ENCODE data around the gene HCST.

The HCST gene

GRCh38 chr19:35887197-35887596 lies 15.1 kb upstream of the HCST start:
- no peak overlapping the region for H2AFZ ChIP-seq (ENCODE audit: insufficient read depth, low read length, poor library complexity)
- H4K91ac ChIP-seq (ENCODE audit: low read depth, low read length): no peak overlapping the region
- H2BK120ac ChIP-seq (ENCODE audit: insufficient read depth, low read length, poor library complexity): no peak overlapping the region
- H4K8ac ChIP-seq (ENCODE audit: low read depth, low read length): no peak overlapping the region
- no peak overlapping the region for H3K27ac ChIP-seq (ENCODE audit: low read depth, low read length)
- no peak overlapping the region for H3K9ac ChIP-seq (ENCODE audit: low read length)
- no peaks in the 10 kb centered on the region for H3K27me3 ChIP-seq (ENCODE audit: insufficient read depth, low read length)
- no peak overlapping the region for H3K23ac ChIP-seq (ENCODE audit: low read length)
- no peak overlapping the region for H4K12ac ChIP-seq (ENCODE audit: low read depth, low read length)
- WGBS (ENCODE audit: extremely low coverage, insufficient coverage, insufficient read length): no CpG with 5 or more reads among the region's 5 CpGs
- DNase-seq: no peak
- no peak overlapping the region for H2BK12ac ChIP-seq (ENCODE audit: low read length)
- H3K79me2 ChIP-seq (ENCODE audit: control insufficient read depth, insufficient read depth, low read length, poor library complexity): no peaks in the 10 kb centered on the region
- H3K4me1 ChIP-seq (ENCODE audit: control insufficient read depth in 1 of 2, insufficient read depth in 2 of 2, low read length in 2 of 2): no peaks in the 10 kb centered on the region
- H3K4me3 ChIP-seq (ENCODE audit: low read depth, low read length): no peak overlapping the region
- H3K4ac ChIP-seq (ENCODE audit: low read depth, low read length): no peak overlapping the region
- peaks cover 37 to 38% of the 10 kb centered on the region in 2 experiments for H3K36me3 ChIP-seq (ENCODE audit: control insufficient read depth in 1 of 2, insufficient read depth in 2 of 2, low read length in 2 of 2)
- no peak overlapping the region for H2AK5ac ChIP-seq (ENCODE audit: low read length)
- H3K9me3 ChIP-seq (ENCODE audit: insufficient read depth, low read depth, low read length): no peaks in the 10 kb centered on the region
- no peaks in the 10 kb centered on the region for H3K79me1 ChIP-seq (ENCODE audit: low read length)
- no peak overlapping the region for H2BK5ac ChIP-seq (ENCODE audit: low read depth, low read length, poor library complexity)
- no peak overlapping the region for H3K18ac ChIP-seq (ENCODE audit: low read length)
- H3K4me2 ChIP-seq (ENCODE audit: low read length): no peak overlapping the region
- no peak overlapping the region for H3K14ac ChIP-seq (ENCODE audit: low read length)

- Histone ChIP-seq H3K36me3 (ENCODE audit: control insufficient read depth in 1 of 2, insufficient read depth in 2 of 2, low read length in 2 of 2) (peaks cover 38 to 40% of the 10 kb centered on the region in 2 experiments), H3K4me1 (ENCODE audit: control insufficient read depth in 1 of 2, insufficient read depth in 2 of 2, low read length in 2 of 2) (no peaks in the 10 kb centered on the region), H2BK12ac (ENCODE audit: low read length) (no peak overlapping the region), H3K9ac (ENCODE audit: low read length) (no peak overlapping the region), H3K79me1 (ENCODE audit: low read length) (no peaks in the 10 kb centered on the region), H2AK5ac (ENCODE audit: low read length) (no peak overlapping the region), H3K23ac (ENCODE audit: low read length) (no peak overlapping the region), H3K4me2 (ENCODE audit: low read length) (no peak overlapping the region), H3K14ac (ENCODE audit: low read length) (no peak overlapping the region), H4K12ac (ENCODE audit: low read depth, low read length) (no peak overlapping the region), H3K27me3 (ENCODE audit: insufficient read depth, low read length) (no peaks in the 10 kb centered on the region), H3K4me3 (ENCODE audit: low read depth, low read length) (no peak overlapping the region), H3K18ac (ENCODE audit: low read length) (no peak overlapping the region), H3K27ac (ENCODE audit: low read depth, low read length) (no peak overlapping the region), H2BK120ac (ENCODE audit: insufficient read depth, low read length, poor library complexity) (no peak overlapping the region), H3K4ac (ENCODE audit: low read depth, low read length) (no peak overlapping the region), H2BK5ac (ENCODE audit: low read depth, low read length, poor library complexity) (no peak overlapping the region), H3K9me3 (ENCODE audit: insufficient read depth, low read depth, low read length) (no peaks in the 10 kb centered on the region), H4K91ac (ENCODE audit: low read depth, low read length) (no peak overlapping the region), H2AFZ (ENCODE audit: insufficient read depth, low read length, poor library complexity) (no peak overlapping the region), H4K8ac (ENCODE audit: low read depth, low read length) (no peak overlapping the region), H3K79me2 (ENCODE audit: control insufficient read depth, insufficient read depth, low read length, poor library complexity) (no peaks in the 10 kb centered on the region)
- no CpG with 5 or more reads among the region's 9 CpGs for WGBS (ENCODE audit: extremely low coverage, insufficient coverage, insufficient read length)
- DNase-seq: no peak
Observed at GRCh38 chr19:35888398-35888797, 13.9 kb upstream of the HCST start.

DNA sequence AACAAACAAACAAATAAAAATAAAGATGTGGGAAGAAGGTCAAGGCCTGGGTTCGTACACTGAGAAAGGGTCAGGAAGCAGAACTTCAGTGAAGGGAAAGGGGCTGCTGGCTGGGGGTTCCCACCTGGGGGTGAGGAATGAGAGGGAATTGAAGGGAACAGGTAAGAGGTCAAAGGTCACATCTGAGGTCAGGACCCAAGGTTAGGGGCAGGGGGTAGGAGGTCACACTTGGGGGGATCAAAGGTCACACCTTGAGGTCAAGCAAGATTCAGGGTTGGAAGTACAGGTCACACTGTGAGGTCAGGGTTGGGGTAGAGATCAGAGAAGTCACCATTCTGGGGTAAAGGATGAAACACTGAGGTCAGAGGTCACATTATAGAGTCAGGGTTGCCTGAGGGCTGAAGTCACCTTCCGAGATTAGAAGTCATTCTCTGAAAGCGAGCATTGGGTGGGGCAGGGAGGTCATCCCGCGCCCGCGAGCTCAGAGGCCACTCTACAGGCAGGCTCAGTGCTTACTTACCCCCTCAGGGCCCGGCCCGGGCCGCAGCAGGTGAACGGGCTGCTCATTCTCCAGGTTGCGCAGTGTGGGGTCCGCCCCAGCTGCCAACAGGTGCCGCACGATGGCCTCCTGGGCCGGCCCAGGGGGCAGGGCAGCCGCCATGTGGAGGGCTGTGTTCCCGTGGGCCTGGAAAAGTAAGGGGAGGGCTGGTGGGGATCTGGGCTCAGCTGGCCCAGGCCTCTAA lies 12.8 kb upstream of the HCST start:
- H4K8ac ChIP-seq (ENCODE audit: low read depth, low read length): no peak overlapping the region
- H3K14ac ChIP-seq (ENCODE audit: low read length): no peak overlapping the region
- WGBS (ENCODE audit: extremely low coverage, insufficient coverage, insufficient read length): no CpG with 5 or more reads among the region's 18 CpGs
- H3K4me3 ChIP-seq (ENCODE audit: low read depth, low read length): no peak overlapping the region
- H3K79me1 ChIP-seq (ENCODE audit: low read length): no peaks in the 10 kb centered on the region
- no peak overlapping the region for H4K91ac ChIP-seq (ENCODE audit: low read depth, low read length)
- H2AFZ ChIP-seq (ENCODE audit: insufficient read depth, low read length, poor library complexity): no peak overlapping the region
- no peaks in the 10 kb centered on the region for H3K9me3 ChIP-seq (ENCODE audit: insufficient read depth, low read depth, low read length)
- H3K27me3 ChIP-seq (ENCODE audit: insufficient read depth, low read length): no peaks in the 10 kb centered on the region
- no peak overlapping the region for H3K4ac ChIP-seq (ENCODE audit: low read depth, low read length)
- no peak overlapping the region for H2BK5ac ChIP-seq (ENCODE audit: low read depth, low read length, poor library complexity)
- H3K9ac ChIP-seq (ENCODE audit: low read length): no peak overlapping the region
- H4K12ac ChIP-seq (ENCODE audit: low read depth, low read length): no peak overlapping the region
- H3K79me2 ChIP-seq (ENCODE audit: control insufficient read depth, insufficient read depth, low read length, poor library complexity): no peaks in the 10 kb centered on the region
- H3K23ac ChIP-seq (ENCODE audit: low read length): no peak overlapping the region
- H3K36me3 ChIP-seq (ENCODE audit: control insufficient read depth in 1 of 2, insufficient read depth in 2 of 2, low read length in 2 of 2): peaks cover 42 to 44% of the 10 kb centered on the region in 2 experiments
- H2BK120ac ChIP-seq (ENCODE audit: insufficient read depth, low read length, poor library complexity): no peak overlapping the region
- no peak overlapping the region for H2AK5ac ChIP-seq (ENCODE audit: low read length)
- no peak overlapping the region for H2BK12ac ChIP-seq (ENCODE audit: low read length)
- no peak overlapping the region for H3K18ac ChIP-seq (ENCODE audit: low read length)
- no peak overlapping the region for H3K27ac ChIP-seq (ENCODE audit: low read depth, low read length)
- H3K4me2 ChIP-seq (ENCODE audit: low read length): no peak overlapping the region
- DNase-seq: no peak
- H3K4me1 ChIP-seq (ENCODE audit: control insufficient read depth in 1 of 2, insufficient read depth in 2 of 2, low read length in 2 of 2): no peaks in the 10 kb centered on the region

DNA sequence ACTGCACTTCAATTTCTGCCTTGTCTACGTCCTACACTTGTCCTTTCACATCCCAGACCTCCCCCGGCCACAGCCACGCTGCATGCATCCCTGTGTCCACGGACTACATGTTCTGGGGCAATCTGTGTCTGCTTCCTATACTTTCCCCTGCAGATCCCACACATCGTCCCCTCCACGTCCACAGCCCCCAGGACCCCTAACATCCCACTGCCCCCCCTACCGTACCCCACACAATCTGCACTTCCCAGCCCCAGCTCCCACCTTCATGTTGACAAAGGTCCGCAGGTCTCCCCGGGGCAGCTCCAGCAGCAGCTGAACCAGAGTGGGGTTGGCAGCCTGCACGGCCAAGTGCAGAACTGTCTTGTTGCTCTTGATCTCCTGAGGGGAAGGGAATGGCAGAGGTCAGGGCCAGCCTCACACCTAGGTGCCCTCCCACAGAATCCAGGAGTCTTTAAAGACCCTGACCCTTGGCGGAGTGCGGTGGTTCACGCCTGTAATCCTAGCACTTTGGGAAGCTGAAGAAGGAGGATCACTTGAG lies 12.1 kb upstream of the HCST start:
- H4K8ac ChIP-seq (ENCODE audit: low read depth, low read length): no peak overlapping the region
- H3K79me2 ChIP-seq (ENCODE audit: control insufficient read depth, insufficient read depth, low read length, poor library complexity): no peaks in the 10 kb centered on the region
- H2AFZ ChIP-seq (ENCODE audit: insufficient read depth, low read length, poor library complexity): no peak overlapping the region
- WGBS (ENCODE audit: extremely low coverage, insufficient coverage, insufficient read length): no CpG with 5 or more reads among the region's 13 CpGs
- no peaks in the 10 kb centered on the region for H3K79me1 ChIP-seq (ENCODE audit: low read length)
- DNase-seq: no peak
- no peak overlapping the region for H3K27ac ChIP-seq (ENCODE audit: low read depth, low read length)
- no peak overlapping the region for H2BK5ac ChIP-seq (ENCODE audit: low read depth, low read length, poor library complexity)
- no peaks in the 10 kb centered on the region for H3K27me3 ChIP-seq (ENCODE audit: insufficient read depth, low read length)
- H2AK5ac ChIP-seq (ENCODE audit: low read length): no peak overlapping the region
- no peak overlapping the region for H4K91ac ChIP-seq (ENCODE audit: low read depth, low read length)
- H4K12ac ChIP-seq (ENCODE audit: low read depth, low read length): no peak overlapping the region
- no peak overlapping the region for H3K4me2 ChIP-seq (ENCODE audit: low read length)
- no peak overlapping the region for H3K9ac ChIP-seq (ENCODE audit: low read length)
- H3K23ac ChIP-seq (ENCODE audit: low read length): no peak overlapping the region
- no peak overlapping the region for H3K14ac ChIP-seq (ENCODE audit: low read length)
- H3K4me1 ChIP-seq (ENCODE audit: control insufficient read depth in 1 of 2, insufficient read depth in 2 of 2, low read length in 2 of 2): no peaks in the 10 kb centered on the region
- no peak overlapping the region for H3K18ac ChIP-seq (ENCODE audit: low read length)
- peak overlapping the region; percentile 13 for H3K4me3 ChIP-seq (ENCODE audit: low read depth, low read length)
- peaks cover 43 to 45% of the 10 kb centered on the region in 2 experiments for H3K36me3 ChIP-seq (ENCODE audit: control insufficient read depth in 1 of 2, insufficient read depth in 2 of 2, low read length in 2 of 2)
- H2BK12ac ChIP-seq (ENCODE audit: low read length): no peak overlapping the region
- no peaks in the 10 kb centered on the region for H3K9me3 ChIP-seq (ENCODE audit: insufficient read depth, low read depth, low read length)
- H2BK120ac ChIP-seq (ENCODE audit: insufficient read depth, low read length, poor library complexity): no peak overlapping the region
- no peak overlapping the region for H3K4ac ChIP-seq (ENCODE audit: low read depth, low read length)
